ENCODE results near the gene PANK1.

Gene PANK1

DNA sequence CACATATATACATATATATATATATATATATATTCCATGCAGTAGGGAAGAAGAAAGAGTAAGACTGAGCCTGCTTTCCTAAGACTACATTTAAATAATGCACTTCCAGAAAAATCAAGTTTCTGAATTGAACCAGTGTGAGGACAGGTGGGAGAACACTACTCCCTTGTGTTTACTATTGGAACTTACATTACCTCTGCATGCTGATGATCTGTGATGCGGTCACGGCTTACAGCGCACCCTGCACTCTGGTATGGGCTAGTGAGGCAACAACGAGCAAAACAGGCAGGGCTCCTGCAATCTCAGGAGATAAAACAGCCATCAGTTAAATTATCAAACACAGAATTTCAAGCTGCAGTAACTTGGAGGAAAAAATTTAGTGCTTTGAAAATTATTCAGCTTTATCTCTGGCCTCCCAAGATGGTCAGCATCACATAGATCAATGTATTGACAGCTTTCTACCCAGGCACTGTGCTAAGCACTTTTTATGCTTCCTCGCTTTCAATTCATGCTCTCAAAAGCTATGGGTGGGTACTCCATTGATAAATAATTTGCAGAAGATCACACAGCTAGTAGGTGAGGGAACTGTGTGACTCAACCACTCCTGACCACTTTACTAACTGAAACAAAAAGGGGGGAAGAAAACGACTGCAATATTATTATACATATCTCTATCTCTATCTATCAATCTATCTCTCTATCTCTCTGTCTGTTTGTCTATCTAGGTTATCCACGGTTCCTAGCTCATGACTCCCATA, 89.2 kb downstream of the PANK1 start:
- TF ChIP-seq GABPA (IDR thresholded peaks at IDR 0.05; ENCODE audit: low read depth) (no peak), SPI1 (IDR thresholded peaks at IDR 0.05; ENCODE audit: borderline replicate concordance, low read depth) (no peak)
- TF ChIP-seq, protein P1, sequence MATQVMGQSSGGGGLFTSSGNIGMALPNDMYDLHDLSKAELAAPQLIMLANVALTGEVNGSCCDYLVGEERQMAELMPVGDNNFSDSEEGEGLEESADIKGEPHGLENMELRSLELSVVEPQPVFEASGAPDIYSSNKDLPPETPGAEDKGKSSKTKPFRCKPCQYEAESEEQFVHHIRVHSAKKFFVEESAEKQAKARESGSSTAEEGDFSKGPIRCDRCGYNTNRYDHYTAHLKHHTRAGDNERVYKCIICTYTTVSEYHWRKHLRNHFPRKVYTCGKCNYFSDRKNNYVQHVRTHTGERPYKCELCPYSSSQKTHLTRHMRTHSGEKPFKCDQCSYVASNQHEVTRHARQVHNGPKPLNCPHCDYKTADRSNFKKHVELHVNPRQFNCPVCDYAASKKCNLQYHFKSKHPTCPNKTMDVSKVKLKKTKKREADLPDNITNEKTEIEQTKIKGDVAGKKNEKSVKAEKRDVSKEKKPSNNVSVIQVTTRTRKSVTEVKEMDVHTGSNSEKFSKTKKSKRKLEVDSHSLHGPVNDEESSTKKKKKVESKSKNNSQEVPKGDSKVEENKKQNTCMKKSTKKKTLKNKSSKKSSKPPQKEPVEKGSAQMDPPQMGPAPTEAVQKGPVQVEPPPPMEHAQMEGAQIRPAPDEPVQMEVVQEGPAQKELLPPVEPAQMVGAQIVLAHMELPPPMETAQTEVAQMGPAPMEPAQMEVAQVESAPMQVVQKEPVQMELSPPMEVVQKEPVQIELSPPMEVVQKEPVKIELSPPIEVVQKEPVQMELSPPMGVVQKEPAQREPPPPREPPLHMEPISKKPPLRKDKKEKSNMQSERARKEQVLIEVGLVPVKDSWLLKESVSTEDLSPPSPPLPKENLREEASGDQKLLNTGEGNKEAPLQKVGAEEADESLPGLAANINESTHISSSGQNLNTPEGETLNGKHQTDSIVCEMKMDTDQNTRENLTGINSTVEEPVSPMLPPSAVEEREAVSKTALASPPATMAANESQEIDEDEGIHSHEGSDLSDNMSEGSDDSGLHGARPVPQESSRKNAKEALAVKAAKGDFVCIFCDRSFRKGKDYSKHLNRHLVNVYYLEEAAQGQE (IDR thresholded peaks at IDR 0.05; ENCODE audit: insufficient replicate concordance, low read depth): no peak
- Histone ChIP-seq H3K4me3 (replicated peaks; ENCODE audit: insufficient read depth, low read length) (no peak overlapping the region), H3K27me3 (ENCODE audit: insufficient read depth, poor library complexity, severe bottlenecking) (no peaks in the 10 kb centered on the region), H3K27ac (replicated peaks) (no peak overlapping the region)
- no peak for DNase-seq (ENCODE audit: low read depth in 1 of 2, low spot score in 1 of 2)

DNA sequence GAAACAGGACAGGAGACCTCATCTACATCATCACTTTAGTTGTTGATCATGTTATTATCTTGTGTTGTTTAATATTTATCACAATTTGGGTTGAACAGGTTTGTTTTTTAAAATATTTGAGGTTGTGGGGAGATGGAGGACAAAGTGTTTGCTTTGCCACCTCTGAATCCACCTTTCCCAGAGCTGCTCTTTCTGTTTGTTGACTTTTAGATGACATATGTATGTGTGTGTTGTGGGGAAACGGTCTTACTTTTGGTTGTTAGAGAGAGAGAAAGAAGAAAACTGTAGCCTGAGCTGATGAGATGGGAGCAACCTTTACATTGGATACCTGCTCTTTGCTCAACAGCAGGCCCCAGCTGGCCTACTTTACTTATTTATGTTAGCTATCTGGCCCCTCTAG, 90.6 kb downstream of the PANK1 start:
- Histone ChIP-seq H3K27ac (replicated peaks) (no peak overlapping the region), H3K4me3 (replicated peaks; ENCODE audit: insufficient read depth, low read length) (no peak overlapping the region), H3K27me3 (ENCODE audit: insufficient read depth, poor library complexity, severe bottlenecking) (no peaks in the 10 kb centered on the region)
- TF ChIP-seq, protein P2, sequence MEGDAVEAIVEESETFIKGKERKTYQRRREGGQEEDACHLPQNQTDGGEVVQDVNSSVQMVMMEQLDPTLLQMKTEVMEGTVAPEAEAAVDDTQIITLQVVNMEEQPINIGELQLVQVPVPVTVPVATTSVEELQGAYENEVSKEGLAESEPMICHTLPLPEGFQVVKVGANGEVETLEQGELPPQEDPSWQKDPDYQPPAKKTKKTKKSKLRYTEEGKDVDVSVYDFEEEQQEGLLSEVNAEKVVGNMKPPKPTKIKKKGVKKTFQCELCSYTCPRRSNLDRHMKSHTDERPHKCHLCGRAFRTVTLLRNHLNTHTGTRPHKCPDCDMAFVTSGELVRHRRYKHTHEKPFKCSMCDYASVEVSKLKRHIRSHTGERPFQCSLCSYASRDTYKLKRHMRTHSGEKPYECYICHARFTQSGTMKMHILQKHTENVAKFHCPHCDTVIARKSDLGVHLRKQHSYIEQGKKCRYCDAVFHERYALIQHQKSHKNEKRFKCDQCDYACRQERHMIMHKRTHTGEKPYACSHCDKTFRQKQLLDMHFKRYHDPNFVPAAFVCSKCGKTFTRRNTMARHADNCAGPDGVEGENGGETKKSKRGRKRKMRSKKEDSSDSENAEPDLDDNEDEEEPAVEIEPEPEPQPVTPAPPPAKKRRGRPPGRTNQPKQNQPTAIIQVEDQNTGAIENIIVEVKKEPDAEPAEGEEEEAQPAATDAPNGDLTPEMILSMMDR (IDR thresholded peaks at IDR 0.05; ENCODE audit: insufficient read depth, low read length): no peak
- no peak for TF ChIP-seq POLR2AphosphoS5 (IDR thresholded peaks at IDR 0.05; ENCODE audit: low read depth)
- TF ChIP-seq, protein P1 (IDR thresholded peaks at IDR 0.05; ENCODE audit: insufficient replicate concordance, low read depth): no peak
- no peak for TF ChIP-seq GABPA (IDR thresholded peaks at IDR 0.05; ENCODE audit: low read depth)
- TF ChIP-seq SPI1 (IDR thresholded peaks at IDR 0.05; ENCODE audit: borderline replicate concordance, low read depth): no peak
- no peak for DNase-seq (ENCODE audit: low read depth in 1 of 2, low spot score in 1 of 2)

DNA sequence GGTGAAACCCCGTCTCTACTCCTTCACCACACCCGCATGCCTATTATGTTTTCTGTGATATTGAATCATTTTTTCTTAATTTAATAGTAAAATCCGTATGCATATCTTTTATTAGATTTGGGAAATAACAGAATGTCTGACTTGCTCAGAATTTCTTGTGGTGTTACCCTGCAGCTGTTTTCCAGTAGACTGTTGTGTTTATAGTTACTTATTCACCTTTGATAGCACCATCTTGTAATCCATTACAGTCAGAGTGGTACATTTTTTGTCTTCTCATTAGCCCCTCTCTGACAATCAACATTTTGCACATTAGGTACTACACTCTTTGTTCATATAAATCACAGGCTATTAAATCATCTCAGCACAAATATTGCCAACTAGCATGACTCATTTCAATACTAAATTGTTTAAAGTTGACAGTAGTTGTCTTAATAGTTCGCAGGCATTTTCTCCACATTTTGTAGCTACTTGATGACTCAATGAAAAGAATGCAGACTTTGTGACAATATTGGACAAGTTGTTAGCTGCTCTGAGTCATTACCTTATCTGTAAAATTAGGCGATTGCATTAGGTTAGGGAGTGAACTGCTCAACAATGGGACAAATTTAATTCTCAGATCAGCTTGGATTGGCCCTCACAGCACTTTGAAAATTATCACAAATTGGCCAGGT, 91.8 kb downstream of the PANK1 start:
- TF ChIP-seq POLR2AphosphoS5 (IDR thresholded peaks at IDR 0.05; ENCODE audit: low read depth) (no peak), SPI1 (IDR thresholded peaks at IDR 0.05; ENCODE audit: borderline replicate concordance, low read depth) (no peak), GABPA (IDR thresholded peaks at IDR 0.05; ENCODE audit: low read depth) (no peak)
- TF ChIP-seq, protein P1 (IDR thresholded peaks at IDR 0.05; ENCODE audit: insufficient replicate concordance, low read depth): no peak
- TF ChIP-seq, protein P2 (IDR thresholded peaks at IDR 0.05; ENCODE audit: insufficient read depth, low read length): no peak
- Histone ChIP-seq H3K27ac (replicated peaks) (no peak overlapping the region), H3K4me3 (replicated peaks; ENCODE audit: insufficient read depth, low read length) (no peak overlapping the region), H3K27me3 (ENCODE audit: insufficient read depth, poor library complexity, severe bottlenecking) (no peaks in the 10 kb centered on the region)
- no peak for DNase-seq (ENCODE audit: low read depth in 1 of 2, low spot score in 1 of 2)
